ENCODE measurements around the gene TSPAN17.

TSPAN17 gene

DNA sequence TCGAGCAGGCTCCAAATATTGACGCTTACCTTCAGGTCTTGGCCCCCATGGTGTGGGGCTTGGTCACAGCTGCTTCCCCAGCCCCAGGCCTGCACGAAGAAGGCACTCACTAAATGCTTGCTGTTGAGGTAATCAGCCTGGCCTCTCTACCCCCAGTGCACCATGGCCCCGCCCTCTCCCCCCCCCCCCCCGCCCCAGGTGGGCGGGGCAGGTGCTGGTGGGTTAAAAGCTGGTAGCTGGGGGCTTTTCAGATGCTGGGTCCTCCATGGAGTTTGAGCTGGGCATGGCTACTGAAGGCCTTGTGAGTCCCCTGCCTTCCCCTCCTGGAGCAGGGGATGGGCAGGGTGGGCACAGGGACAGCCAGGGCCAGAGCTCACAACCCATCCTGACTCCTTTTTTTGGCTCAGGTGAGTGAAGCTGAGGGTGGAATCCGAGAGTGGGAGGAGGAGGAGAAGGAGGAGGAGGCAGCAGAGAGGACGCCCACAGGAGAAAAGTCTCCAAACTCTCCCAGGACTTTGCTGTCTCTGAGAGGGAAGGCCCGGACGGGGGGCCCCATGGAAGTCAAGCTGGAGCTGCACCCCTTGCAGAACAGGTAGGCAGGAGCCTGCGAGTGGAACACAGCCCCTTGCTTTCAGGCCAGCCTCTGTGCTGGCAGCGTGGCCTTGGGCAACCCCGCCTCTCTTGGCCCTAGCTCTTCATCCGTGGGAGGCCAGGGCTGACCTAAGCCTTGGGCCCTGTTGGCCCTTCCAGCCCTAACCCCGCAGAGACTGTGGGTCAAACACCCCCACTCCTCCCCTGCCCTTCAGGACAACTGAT is 4.4 kb upstream of the TSPAN17 start:
- TF ChIP-seq CTCF (IDR thresholded peaks at IDR 0.05; ENCODE audit: borderline replicate concordance, insufficient read depth, low read depth, low read length) = no peak
- H3K4me3 ChIP-seq (ENCODE audit: low read depth, low read length) = no peak overlapping the region

DNA sequence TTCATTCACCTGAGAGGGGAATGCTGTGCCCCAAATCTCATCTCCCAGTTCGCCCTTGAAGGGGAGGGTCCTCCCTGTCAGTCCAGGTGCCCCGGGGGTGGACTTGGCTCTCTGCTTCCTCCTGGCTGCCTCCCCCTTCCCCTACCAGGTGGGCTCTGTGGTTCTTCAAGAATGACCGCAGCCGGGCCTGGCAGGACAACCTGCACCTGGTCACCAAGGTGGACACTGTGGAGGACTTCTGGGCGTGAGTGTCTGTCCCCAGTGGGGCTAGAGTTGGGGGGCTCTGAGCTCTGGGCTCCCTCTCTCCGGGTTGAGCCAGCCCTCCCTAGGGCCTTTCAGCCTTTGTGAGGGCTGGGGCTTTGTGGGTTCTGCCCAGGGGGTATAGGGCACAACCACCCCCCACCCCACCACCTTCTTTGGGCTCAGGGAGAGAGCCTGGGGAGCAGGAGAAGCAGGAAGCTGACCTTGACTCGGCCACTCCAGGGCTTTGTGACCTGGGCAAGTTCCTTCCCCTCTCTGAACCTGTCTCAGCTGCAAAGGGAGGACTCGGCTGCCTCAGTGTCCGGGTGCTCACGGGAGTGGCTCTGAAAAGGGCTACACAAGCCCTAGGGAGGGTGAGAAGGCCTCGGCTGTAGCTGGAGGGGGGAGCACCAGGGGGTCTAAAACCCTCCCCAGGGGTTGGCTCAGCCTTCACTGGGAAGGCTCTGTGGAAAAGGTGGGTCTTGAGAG is 3.6 kb upstream of the TSPAN17 start:
- H3K4me3 ChIP-seq (ENCODE audit: low read depth, low read length) = no peak overlapping the region
- no peak for TF ChIP-seq CTCF (IDR thresholded peaks at IDR 0.05; ENCODE audit: borderline replicate concordance, insufficient read depth, low read depth, low read length)

- no peak for TF ChIP-seq CTCF (IDR thresholded peaks at IDR 0.05; ENCODE audit: borderline replicate concordance, insufficient read depth, low read depth, low read length)
- H3K4me3 ChIP-seq (ENCODE audit: low read depth, low read length) = no peak overlapping the region
Observed at GRCh38 chr5:176644294-176644693, 3.0 kb upstream of the TSPAN17 start.

DNA sequence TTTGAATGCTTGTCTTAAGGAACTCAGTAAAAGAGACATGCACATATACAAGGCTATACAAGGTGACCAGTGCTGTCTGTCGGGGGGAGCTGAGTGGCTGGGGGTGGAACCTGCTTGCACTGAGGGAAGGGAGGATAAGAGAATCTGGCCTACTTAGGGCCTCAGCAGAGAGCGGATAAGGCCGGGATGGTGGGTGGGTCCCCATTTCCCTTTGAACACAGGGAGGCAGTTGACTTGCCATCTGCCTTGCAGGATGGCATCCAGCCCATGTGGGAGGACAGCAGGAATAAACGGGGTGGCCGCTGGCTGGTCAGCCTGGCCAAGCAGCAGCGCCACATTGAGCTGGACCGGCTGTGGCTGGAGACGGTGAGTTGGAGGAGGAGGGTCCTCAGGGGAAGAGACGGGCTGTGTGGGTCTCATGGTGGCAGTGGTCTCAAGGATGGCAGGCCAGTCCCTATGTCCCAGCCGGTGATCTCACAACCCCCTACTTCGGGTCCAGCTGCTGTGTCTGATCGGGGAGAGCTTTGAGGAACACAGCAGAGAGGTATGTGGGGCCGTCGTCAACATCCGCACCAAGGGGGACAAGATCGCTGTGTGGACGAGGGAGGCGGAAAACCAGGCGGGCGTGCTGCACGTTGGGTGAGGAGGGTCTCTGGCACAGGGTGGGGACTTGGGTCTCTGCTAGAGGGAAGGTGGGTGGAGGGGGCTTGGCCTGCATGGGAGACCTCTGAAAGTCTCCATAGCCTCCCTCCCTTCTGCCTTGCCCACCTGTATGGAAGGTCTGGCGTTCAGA is 2.2 kb upstream of the TSPAN17 start:
- H3K4me3 ChIP-seq (ENCODE audit: low read depth, low read length) = no peak overlapping the region
- no peak for TF ChIP-seq CTCF (IDR thresholded peaks at IDR 0.05; ENCODE audit: borderline replicate concordance, insufficient read depth, low read depth, low read length)

- H3K4me3 ChIP-seq (ENCODE audit: low read depth, low read length) = no peak overlapping the region
- TF ChIP-seq CTCF (IDR thresholded peaks at IDR 0.05; ENCODE audit: borderline replicate concordance, insufficient read depth, low read depth, low read length) = no peak
Observed at GRCh38 chr5:176646049-176646706, 1.1 kb upstream of the TSPAN17 start.

GRCh38 chr5:176646707-176647029 is 616 bp upstream of the TSPAN17 start:
- peak overlapping the region; percentile 56 for H3K4me3 ChIP-seq (ENCODE audit: low read depth, low read length)
- no peak for TF ChIP-seq CTCF (IDR thresholded peaks at IDR 0.05; ENCODE audit: borderline replicate concordance, insufficient read depth, low read depth, low read length)
